HepG2 (cell line): ENCODE results near the gene ZNF888. TPM values are rescaled to one million over a fixed set of nuclear protein-coding genes. Genes with fewer than 3 reads are reported as not detected.
A peak's percentile ranks its signal among the peaks of the same experiment; 100 is the strongest.

Experiments used
- ATAC-seq: fragments of 200-7000 bp; cut with Tn5 transposase; 3 replicates; pipeline ENCODE4 v1.9.1; 2020; ENCODE audit warnings: mild to moderate bottlenecking, moderate library complexity
- BruUV-seq: library from RNA; stranded (reverse); fragments of 400-500 nt; replicated peaks from 2 replicates; lab custom pipeline; 2021; lab: Mats Ljungman, UMichigan
- CTCF ChIA-PET: fragments of 300-600 bp; formaldehyde crosslinking; extraction: SDS; loops from one replicate; lab custom pipeline; 2021; ENCODE audit warnings: low total read pairs, inconsistent platforms, low intra/inter-chr PET ratio; lab: Yijun Ruan, JAX
- POLR2A ChIA-PET: fragments of 350-600 bp; sonication (Branson Sonifier 250); formaldehyde crosslinking; loops from one replicate; lab custom pipeline; 2020; ENCODE audit warnings: antibody characterized with exemption, inconsistent platforms; lab: Yijun Ruan, JAX
- DNase-seq: peaks from one replicate; pipeline ENCODE4 v3.0.0-alpha.2; 2015; ENCODE audit warnings: low spot score
- FAIRE-seq: peaks from 3 replicates; lab custom pipeline; 2011; peaks lifted over from hg19 to GRCh38; lab: Jason Lieb, UNC
- H2AFZ ChIP-seq: one replicate; pipeline ENCODE4 v1.6.1; 2011; ENCODE audit warnings: low read length, inconsistent platforms
- H3K27ac ChIP-seq: fragments of 300-600 bp; 3 replicates; pipeline ENCODE4 v1.8.0; 2011; ENCODE audit warnings: mixed run types, mild to moderate bottlenecking, mixed read lengths, low read length, inconsistent platforms; ENCODE audit not compliant: insufficient read depth; ENCODE audit errors: extremely low read length
- H3K27me3 ChIP-seq, 2 experiments: fragments of 200-600 bp in 1 of 2; 2 replicates in 1 of 2; 3 replicates in 1 of 2; pipeline versions ENCODE4 v1.6.0 to v1.8.0; 2011; ENCODE audit warnings: low read length in 2 of 2, mild to moderate bottlenecking in 2 of 2, moderate library complexity in 2 of 2, inconsistent platforms in 1 of 2; ENCODE audit not compliant: insufficient read depth in 2 of 2, control insufficient read depth in 1 of 2
- H3K36me3 ChIP-seq, 2 experiments: fragments of 200-600 bp in 1 of 2; replicated peaks in 1 of 2; 2 replicates in 1 of 2; 3 replicates in 1 of 2; pipeline versions ENCODE4 v1.5.1 to v1.8.0; 2011; ENCODE audit warnings: low read length in 2 of 2, inconsistent platforms in 1 of 2; ENCODE audit not compliant: insufficient read depth in 2 of 2, control insufficient read depth in 1 of 2
- H3K4me1 ChIP-seq: 2 replicates; pipeline ENCODE4 v1.5.1; 2012; ENCODE audit warnings: low read length, inconsistent platforms; ENCODE audit not compliant: insufficient read depth
- H3K4me2 ChIP-seq: 2 replicates; pipeline ENCODE4 v1.6.0; 2011; ENCODE audit warnings: low read depth, low read length, inconsistent platforms
- H3K4me3 ChIP-seq, 3 experiments: fragments of 200-600 bp in 1 of 3; sonication (generic), shearing (Covaris generic) in 1 of 3; replicated peaks in 1 of 3; 2 replicates each; pipeline ENCODE4 v1.5.1; 2011 to 2016; ENCODE audit warnings: low read length in 3 of 3, inconsistent platforms in 2 of 3, low read depth in 2 of 3, mild to moderate bottlenecking in 2 of 3, control low read depth in 1 of 3, mixed read lengths in 1 of 3; ENCODE audit not compliant: insufficient read depth in 1 of 3
- H3K79me2 ChIP-seq: one replicate; pipeline ENCODE4 v1.6.1; 2011; ENCODE audit warnings: low read length, inconsistent platforms; ENCODE audit not compliant: insufficient read depth
- H3K9ac ChIP-seq: 2 replicates; pipeline ENCODE4 v1.6.0; 2011; ENCODE audit warnings: mild to moderate bottlenecking, low read depth, low read length, inconsistent platforms; ENCODE audit not compliant: insufficient read depth
- H3K9me3 ChIP-seq: 2 replicates; pipeline ENCODE4 v1.5.1; 2012; ENCODE audit warnings: mild to moderate bottlenecking, low read length
- H4K20me1 ChIP-seq: 2 replicates; pipeline ENCODE4 v1.6.0; 2011; ENCODE audit warnings: inconsistent platforms, mild to moderate bottlenecking, low read length, moderate library complexity; ENCODE audit not compliant: insufficient read depth
- ARNTL ChIP-seq: sonication (generic); formaldehyde crosslinking; IDR thresholded peaks from 2 replicates; pipeline ENCODE4 v1.4.0; 2020; ENCODE audit warnings: mild to moderate bottlenecking, missing genetic modification reagents
- GABPB1 ChIP-seq: IDR thresholded peaks from 2 replicates; pipeline ENCODE4 v1.6.1; 2016; ENCODE audit warnings: mild to moderate bottlenecking, missing genetic modification reagents, moderate library complexity, missing compliant biosample characterization
- HOXD1 ChIP-seq: sonication (generic); formaldehyde crosslinking; IDR thresholded peaks from 2 replicates; pipeline ENCODE4 v1.5.0; 2020; ENCODE audit warnings: missing genetic modification reagents
- KLF6 ChIP-seq: IDR thresholded peaks from 2 replicates; pipeline ENCODE4 v1.8.0; 2016; ENCODE audit warnings: missing biosample characterization, missing genetic modification reagents
- PAWR ChIP-seq: sonication (generic); formaldehyde crosslinking; IDR thresholded peaks from 2 replicates; pipeline ENCODE4 v1.4.0; 2020; ENCODE audit warnings: missing genetic modification reagents, mild to moderate bottlenecking, borderline replicate concordance
- RBFOX2 ChIP-seq: fragments of 200-400 bp; formaldehyde crosslinking; IDR thresholded peaks from 2 replicates; pipeline ENCODE4 v1.6.1; 2017; ENCODE audit warnings: low read depth, mild to moderate bottlenecking, low read length
- REPIN1 ChIP-seq: sonication (generic); formaldehyde crosslinking; IDR thresholded peaks from 2 replicates; pipeline ENCODE4 v1.8.0; 2022; ENCODE audit warnings: missing genetic modification reagents, low read depth, mild to moderate bottlenecking, borderline replicate concordance
- SIX1 ChIP-seq: sonication (generic); formaldehyde crosslinking; IDR thresholded peaks from 2 replicates; pipeline ENCODE4 v1.4.0; 2020; ENCODE audit warnings: missing genetic modification reagents, borderline replicate concordance
- SNAPC5 ChIP-seq: sonication (generic); formaldehyde crosslinking; IDR thresholded peaks from 2 replicates; pipeline ENCODE4 v1.8.1; 2023; ENCODE audit warnings: mild to moderate bottlenecking, missing genetic modification reagents, borderline replicate concordance
- ZHX2 ChIP-seq, 2 experiments: sonication (generic) in 1 of 2; formaldehyde crosslinking in 1 of 2; IDR thresholded peaks; 2 replicates each; pipeline versions ENCODE4 v1.6.1 to v1.9.0; 2014 to 2022; ENCODE audit warnings: antibody characterized with exemption in 1 of 2, borderline replicate concordance in 1 of 2, inconsistent platforms in 1 of 2, low read depth in 1 of 2, missing genetic modification reagents in 1 of 2
- ZNF3 ChIP-seq: IDR thresholded peaks from 2 replicates; pipeline ENCODE4 v1.7.0; 2017; ENCODE audit warnings: inconsistent platforms
- ZNF704 ChIP-seq: sonication (generic); formaldehyde crosslinking; IDR thresholded peaks from 2 replicates; pipeline ENCODE4 v1.8.1; 2023; ENCODE audit warnings: mild to moderate bottlenecking, inconsistent platforms, moderate library complexity, missing genetic modification reagents, borderline replicate concordance
- ZNF788 ChIP-seq: sonication (generic); formaldehyde crosslinking; IDR thresholded peaks from 2 replicates; pipeline ENCODE4 v1.5.0; 2020; ENCODE audit warnings: mild to moderate bottlenecking, missing genetic modification reagents, borderline replicate concordance
- ZSCAN20 ChIP-seq: sonication (generic); formaldehyde crosslinking; IDR thresholded peaks from 2 replicates; pipeline ENCODE4 v1.4.0; 2020; ENCODE audit warnings: missing genetic modification reagents, mild to moderate bottlenecking, borderline replicate concordance
- WGBS: methylation state at CpG from one replicate; pipeline ENCODE4 v1.1.6; 2017; ENCODE audit warnings: low lambda C conversion rate; 5-methylcytosine and 5-hydroxymethylcytosine counted together
- in situ Hi-C: cut with HindIII; loops from 2 replicates; pipeline ENCODE4 v1.10.0; 2017; ENCODE audit warnings: low pct_unique_long_range_greater_than_20kb; ENCODE audit not compliant: extremely low pct_ligation_motif_present
- intact Hi-C: fragments of 100-400 bp; cut with micrococcal nuclease; formaldehyde crosslinking; loops from one replicate; pipeline ENCODE4 v1.10.0; 2022; ENCODE audit not compliant: unreplicated experiment
- polyA plus RNA-seq, 8 experiments: library from polyadenylated mRNA; depleted of rRNA in 3 of 8; stranded (reverse) in 7 of 8; unstranded in 1 of 8; fragments of >200 nt; fragmentation: Illumina TruSeq in 4 of 8; extraction: Trizol in 4 of 8; gene quantifications; 2 replicates each; pipeline versions ENCODE4 v1.2.1 to v1.2.3, GENCODE V29; 2011 to 2016; ENCODE audit warnings: low read depth in 4 of 8, missing spikeins in 1 of 8, mixed read lengths in 1 of 8; ENCODE audit not compliant: insufficient read depth in 1 of 8
- total RNA-seq, 5 experiments: library from RNA; depleted of rRNA; stranded (reverse); fragments of >200 nt; fragmentation: Illumina TruSeq; extraction: Trizol; gene quantifications; 2 replicates each; pipeline ENCODE4 v1.2.3, GENCODE V29; 2016; ENCODE audit warnings: low read depth in 1 of 5

ZNF888 gene
- total and polyA plus RNA-seq, 2 of the 13 experiments (the other 11 are each of a cell fraction or from before 2014, with no cell fraction given), result 1.7 to 7.6 TPM

GRCh38 chr19:52922841-52923777, at the start of gene ZNF888 (continued):
- TF ChIP-seq ZHX2 (IDR thresholded peaks at IDR 0.05; ENCODE audit: low read depth) (no peak), ZHX2 (CRISPR knock-in tag; IDR thresholded peaks at IDR 0.05; ENCODE audit: borderline replicate concordance) (no peak), ARNTL (CRISPR knock-in tag) (0 out of 2 replicates have a peak, but pooled peaks have one; percentile 12), KLF6 (CRISPR knock-in tag) (no peak; the same call in 1 of the 2 replicates)

- FAIRE-seq, result no peak
- H3K9me3 ChIP-seq, result peaks cover 32% of the 10 kb centered on the region
- in situ Hi-C loops, result no loop called here
- H4K20me1 ChIP-seq, result no peaks in the 10 kb centered on the region
- no peak overlapping the region for H3K27ac ChIP-seq
- BruUV-seq, result no TSS peak
- no peak overlapping the region for H3K4me2 ChIP-seq
- H3K9ac ChIP-seq, result no peak overlapping the region
- H3K4me1 ChIP-seq, result 0 out of 2 replicates have a peak, but pooled peaks cover 10% of the 10 kb centered on the region
- H3K27me3 ChIP-seq, result no peaks in the 10 kb centered on the region
- H3K4me3 ChIP-seq, result no peak overlapping the region
- no peak for DNase-seq
- ATAC-seq, result no peak
- ChIA-PET POLR2A (no interaction called here), CTCF (no interaction called here)
- H3K36me3 ChIP-seq, result no peaks in the 10 kb centered on the region
- TF ChIP-seq ZNF3 (CRISPR knock-in tag) (no peak), ZSCAN20 (CRISPR knock-in tag) (no peak), SIX1 (CRISPR knock-in tag) (no peak), REPIN1 (no peak), GABPB1 (CRISPR knock-in tag) (no peak), RBFOX2 (no peak), HOXD1 (CRISPR knock-in tag) (no peak), ZNF704 (CRISPR knock-in tag) (no peak), ZNF788 (CRISPR knock-in tag) (no peak), PAWR (CRISPR knock-in tag) (no peak), SNAPC5 (CRISPR knock-in tag) (no peak)
- H2AFZ ChIP-seq, result no peak overlapping the region
- no peaks in the 10 kb centered on the region for H3K79me2 ChIP-seq
- intact Hi-C loops, result no loop called here
- WGBS, result 1% methylated on average over 2 of the region's 2 CpGs
Observed at GRCh38 chr19:52967772-52968171, 44.5 kb upstream of the ZNF888 start.
